CD4-positive, alpha-beta T cell treated with Interleukin-15 for 1 hour (primary cell): ENCODE data around the gene CTCF.

Source experiments
- DNase-seq: peaks from one replicate; pipeline ENCODE4 v3.0.0-alpha.2; 2020

Gene CTCF

DNA sequence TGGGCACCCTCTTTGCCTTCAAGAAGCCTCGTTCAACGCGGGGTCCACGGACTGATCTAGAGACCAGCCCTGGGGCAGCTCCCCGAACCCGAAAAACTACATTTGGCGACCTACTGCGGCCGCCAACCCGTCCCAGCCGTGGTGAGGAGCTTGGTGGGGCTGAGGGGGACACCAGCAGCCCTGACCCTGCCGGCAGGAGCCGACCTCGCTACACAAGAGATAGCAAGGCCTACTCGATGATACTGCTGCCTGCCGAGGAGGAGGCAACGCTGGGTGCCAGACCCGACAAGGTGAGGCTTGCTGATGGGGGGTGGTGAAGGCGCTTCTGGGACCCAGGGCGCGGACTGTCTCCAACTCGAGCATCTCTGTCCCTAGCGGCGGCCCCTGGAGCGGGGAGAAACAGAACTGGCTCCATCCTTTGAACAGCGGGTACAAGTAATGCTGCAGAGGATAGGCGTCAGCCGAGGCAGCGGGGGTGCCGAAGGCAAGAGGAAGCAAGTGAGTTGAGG is 92.1 kb downstream of the CTCF start:
- no peak for DNase-seq

- DNase-seq = no peak
These were observed 93.0 kb downstream of the CTCF start for GRCh38 chr16:67655363-67655762.

DNA sequence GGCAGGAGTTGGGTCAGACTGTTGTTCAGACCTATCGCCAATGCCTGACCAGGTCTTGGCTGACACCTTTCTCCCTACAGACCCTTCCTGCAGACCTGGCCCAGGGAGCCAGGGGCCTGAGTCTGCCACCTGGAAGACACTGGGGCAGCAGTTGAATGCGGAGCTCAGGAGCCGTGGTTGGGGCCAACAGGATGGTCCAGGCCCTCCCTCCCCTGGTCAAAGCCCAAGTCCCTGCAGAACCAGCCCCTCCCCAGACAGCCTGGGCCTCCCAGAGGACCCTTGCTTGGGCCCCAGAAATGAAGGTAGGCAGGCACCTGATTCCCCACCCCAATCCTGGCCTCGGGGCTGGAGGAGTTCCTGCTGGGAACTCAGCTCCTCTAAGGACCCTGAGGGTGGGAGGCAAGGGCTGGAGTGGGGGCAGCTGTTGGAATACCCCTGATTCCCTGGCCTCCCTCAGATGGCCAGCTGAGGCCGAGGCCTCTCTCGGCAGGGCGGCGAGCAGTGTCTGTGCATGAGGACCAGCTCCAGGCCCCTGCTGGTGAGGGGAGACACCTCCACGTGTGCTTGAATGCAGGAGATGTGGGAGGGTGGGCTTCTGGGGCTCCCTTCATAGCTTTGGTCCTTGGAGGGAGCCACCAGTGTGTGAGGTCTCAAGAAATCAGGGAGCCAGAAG is 94.2 kb downstream of the CTCF start:
- DNase-seq = no peak

- no peak for DNase-seq
These were observed 94.8 kb downstream of the CTCF start for GRCh38 chr16:67657017-67657608.

DNA sequence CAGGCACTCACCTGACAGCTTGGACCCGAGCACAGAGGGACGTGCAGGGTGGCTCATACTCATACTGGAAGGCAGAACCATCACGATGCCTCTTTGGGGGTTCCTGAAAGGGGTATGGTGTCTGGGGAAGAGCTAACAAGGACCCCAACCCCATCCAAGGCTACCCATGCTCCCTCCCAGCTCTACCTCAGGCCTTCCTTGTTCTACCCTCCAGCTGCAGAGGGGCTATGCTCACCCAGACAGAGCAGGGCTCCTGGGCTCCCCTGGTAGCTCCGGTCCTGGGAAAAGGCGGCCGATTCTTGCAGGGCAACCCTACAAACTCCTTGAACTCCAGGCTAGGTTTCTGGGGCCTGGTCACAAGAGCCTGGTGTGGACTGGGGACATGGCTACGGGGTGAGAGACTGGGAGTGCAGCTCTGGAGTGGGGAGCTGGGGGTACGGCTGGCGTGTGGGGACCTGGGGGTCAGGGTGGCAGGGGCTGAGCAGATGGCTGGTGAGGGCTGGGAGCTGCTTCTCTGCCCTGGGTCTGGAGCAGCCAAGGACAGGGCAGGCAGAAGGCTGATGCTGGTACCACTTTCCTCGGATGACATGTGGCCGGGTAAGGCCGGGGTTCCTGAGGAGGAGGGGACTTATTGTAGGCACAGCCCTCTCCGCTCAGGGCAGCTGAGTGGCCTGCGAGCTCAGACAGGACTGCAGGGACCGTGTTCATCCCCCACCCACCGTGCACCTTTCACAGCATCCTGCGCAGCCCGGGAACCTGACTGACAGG is 95.6 kb downstream of the CTCF start:
- DNase-seq = no peak

DNA sequence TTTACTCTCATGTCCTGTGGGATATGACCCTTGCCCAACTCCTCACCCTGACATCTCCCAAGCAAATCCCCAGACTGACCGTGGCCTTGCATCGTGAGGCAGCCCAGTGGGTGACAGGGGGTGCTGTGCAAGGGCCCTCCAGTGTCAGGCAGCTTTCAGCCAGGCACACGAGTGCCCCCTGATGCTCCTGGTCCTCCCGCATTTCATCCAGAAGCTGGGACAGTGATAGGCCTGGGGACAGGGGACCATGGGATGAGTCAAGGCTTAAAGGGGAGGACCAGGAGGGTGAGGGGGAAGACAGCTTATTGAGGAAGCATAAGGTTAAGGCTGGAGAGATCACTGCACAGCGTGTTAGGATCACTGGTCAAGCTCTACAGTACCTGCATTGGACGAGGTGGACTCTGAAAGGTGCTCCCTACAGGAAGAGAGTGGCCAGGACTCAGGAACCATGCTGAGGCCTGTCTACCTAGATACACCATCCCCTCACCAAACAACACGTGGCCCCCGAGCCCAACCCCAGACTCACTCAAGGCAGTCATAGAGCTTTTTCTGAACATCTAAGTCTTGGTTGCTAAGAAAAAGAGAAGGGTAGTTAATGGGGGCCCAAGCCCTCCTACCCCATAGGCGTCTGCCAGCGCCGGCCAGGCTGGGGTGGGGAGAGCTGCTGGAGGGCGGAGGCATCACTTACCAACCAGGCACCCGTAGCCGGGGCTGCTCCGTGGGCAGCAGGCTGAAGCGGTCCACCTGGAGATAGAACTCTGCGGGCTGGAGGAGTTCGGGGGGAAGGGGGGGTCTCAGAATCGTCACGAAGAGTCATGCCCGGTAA is 96.7 kb downstream of the CTCF start:
- DNase-seq = no peak

- peak; percentile 93 for DNase-seq
These were observed 97.6 kb downstream of the CTCF start, which contains the start of gene ACD for GRCh38 chr16:67659675-67660563. TSS of gene ACD (minus strand) at chr16:67660260. CDS start at chr16:67660220, 40 bp downstream.

- peak; percentile 99 for DNase-seq
These were observed 98.3 kb downstream of the CTCF start, which contains the start of gene PARD6A for GRCh38 chr16:67660564-67661028. TSS of gene PARD6A (plus strand) at chr16:67660960. CDS start at chr16:67661039, 79 bp downstream.

DNA sequence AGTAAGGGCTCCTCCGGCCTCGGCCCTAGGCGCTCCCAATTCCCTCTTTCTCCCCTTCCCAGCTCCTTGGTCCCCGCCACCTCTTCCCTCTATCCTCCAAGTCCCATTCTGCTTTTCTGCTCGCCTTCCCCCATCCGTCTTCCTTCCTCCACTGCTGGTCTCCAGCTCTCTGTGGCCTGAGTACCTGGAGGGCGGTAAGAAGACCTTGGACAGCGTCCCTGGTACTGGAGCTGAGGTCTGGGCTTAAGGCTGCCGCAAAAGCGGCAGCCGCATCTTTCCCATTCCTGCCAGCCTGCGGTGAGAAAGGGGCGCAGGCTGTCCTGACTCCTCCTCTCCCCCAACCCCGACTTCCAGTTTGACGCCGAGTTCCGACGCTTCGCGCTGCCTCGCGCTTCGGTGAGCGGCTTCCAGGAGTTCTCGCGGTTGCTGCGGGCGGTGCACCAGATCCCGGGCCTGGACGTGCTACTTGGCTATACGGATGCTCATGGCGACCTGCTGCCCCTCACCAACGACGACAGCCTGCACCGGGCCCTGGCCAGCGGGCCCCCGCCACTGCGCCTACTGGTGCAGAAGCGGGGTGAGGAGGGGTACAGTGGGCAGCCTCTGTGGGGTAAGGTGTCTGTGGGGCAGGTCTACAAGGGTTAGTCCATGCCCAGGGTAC is 98.9 kb downstream of the CTCF start:
- DNase-seq = no peak

GRCh38 chr16:67661886-67662652 is 99.7 kb downstream of the CTCF start:
- no peak for DNase-seq

- DNase-seq = no peak
These were observed 100.3 kb downstream of the CTCF start for GRCh38 chr16:67662653-67663010.

DNA sequence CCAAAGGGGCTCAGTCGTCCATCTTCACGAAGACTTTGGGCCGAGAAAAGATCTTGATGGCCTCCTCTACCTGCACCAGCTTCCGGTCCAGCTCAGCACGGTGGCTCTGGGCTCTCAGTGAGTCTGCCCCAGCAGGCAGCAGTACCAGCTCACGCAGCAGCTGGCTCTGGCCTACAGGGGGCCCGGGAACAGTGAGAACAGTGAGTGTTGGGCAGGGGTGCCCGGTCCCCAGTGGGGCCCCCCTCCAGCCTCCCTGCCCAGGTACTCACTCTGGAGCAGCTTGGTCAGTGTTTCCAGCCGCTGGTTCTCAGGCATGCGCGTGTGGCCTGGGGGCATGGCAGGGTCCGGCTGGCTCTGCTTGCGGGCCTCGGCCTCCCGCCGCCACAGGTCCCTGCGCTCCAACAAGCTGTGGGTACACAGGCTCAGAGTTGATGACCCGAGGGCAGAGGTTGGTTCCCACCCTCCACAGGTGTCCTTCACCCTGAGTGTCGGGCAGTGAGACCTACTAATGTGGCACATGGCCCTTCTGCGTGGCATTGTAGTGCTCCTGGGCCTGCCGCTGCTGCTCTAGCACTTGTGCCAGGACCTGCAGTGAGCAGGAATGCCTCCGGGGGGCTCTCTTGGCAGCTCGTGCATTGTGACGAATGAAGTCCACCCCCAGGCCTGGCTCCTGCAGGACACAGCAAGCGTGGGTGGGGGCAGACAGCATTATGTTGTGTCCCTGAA is 101.0 kb downstream of the CTCF start:
- no peak for DNase-seq

DNA sequence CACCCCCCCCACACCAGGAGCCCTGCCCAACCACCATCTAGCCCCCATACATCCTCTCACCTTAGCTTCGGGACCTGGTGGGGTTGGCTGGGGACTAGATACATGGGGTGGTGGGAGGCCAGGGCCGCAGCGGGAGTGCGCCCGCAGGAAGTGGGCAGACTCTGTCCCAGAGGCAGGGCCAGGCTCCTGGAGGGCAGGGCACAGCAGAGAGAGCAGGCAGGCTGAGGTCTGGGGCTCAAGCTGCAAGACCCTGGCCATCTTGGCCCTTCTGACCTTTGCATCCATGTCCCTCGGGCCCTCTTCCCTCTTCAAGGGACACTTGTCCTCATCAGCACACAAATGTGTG is 101.5 kb downstream of the CTCF start:
- DNase-seq = no peak

GRCh38 chr16:67664258-67664657 is 101.9 kb downstream of the CTCF start:
- no peak for DNase-seq

- no peak for DNase-seq
These were observed 102.5 kb downstream of the CTCF start for GRCh38 chr16:67664871-67665270.

- DNase-seq = no peak
These were observed 103.3 kb downstream of the CTCF start for GRCh38 chr16:67665598-67665997.

- DNase-seq = no peak
These were observed 103.8 kb downstream of the CTCF start for GRCh38 chr16:67666032-67666551.

- peak; percentile 89 for DNase-seq
These were observed 104.5 kb downstream of the CTCF start, which contains the start of the genes C16orf86 and ENKD1 for GRCh38 chr16:67666559-67667452. TSS of gene C16orf86 (plus strand) at chr16:67666814. CDS start at chr16:67666971, 157 bp downstream. TSS of gene ENKD1 (minus strand) at chr16:67666750. CDS start at chr16:67666442, 308 bp downstream.
